BE2C (cell line): Measurements from ENCODE around the gene CLSTN3.

Source experiments
- DNase-seq: peaks from one replicate; pipeline ENCODE4 v3.0.0-alpha.2; 2020
- H3K27me3 ChIP-seq: fragments of 250-450 bp; sonication (Bioruptor Pico); 2 replicates; pipeline ENCODE4 v1.5.1; 2020; ENCODE audit warnings: mild to moderate bottlenecking
- H3K36me3 ChIP-seq: fragments of 250-450 bp; sonication (Bioruptor Pico); 2 replicates; pipeline ENCODE4 v1.5.1; 2020; ENCODE audit warnings: mild to moderate bottlenecking
- H3K4me1 ChIP-seq: fragments of 250-450 bp; sonication (Bioruptor Pico); 2 replicates; pipeline ENCODE4 v1.5.1; 2020
- H3K4me3 ChIP-seq: 2 replicates; pipeline ENCODE4 v1.5.1; 2011; ENCODE audit warnings: low read depth, low read length
- H3K9me3 ChIP-seq: fragments of 250-450 bp; sonication (Bioruptor Pico); 2 replicates; pipeline ENCODE4 v1.5.1; 2020
- TF ChIP-seq, protein P1 (sequence below): IDR thresholded peaks from 2 replicates; pipeline ENCODE4 v1.5.1; 2012; ENCODE audit warnings: mild to moderate bottlenecking, low read depth, low read length

CLSTN3 gene

DNA sequence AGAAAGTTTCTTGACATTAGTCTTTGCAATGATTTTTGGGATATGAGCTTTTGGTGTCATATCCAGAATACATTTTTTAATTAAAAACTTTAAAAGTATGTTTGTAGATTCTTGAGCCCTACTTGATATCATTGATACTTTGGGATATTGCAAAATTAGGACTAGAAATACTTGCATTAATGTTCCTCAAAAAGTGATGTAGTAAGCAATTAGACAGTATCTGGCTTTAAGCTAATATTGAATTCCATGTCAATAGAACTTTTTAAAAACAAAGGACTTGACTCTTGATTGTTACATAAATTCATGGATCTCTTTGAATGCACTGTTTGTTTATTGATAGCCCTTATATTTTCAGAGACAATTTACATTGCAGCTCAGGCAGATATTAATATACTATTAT, 74.9 kb downstream of the CLSTN3 start:
- Histone ChIP-seq H3K4me3 (no peak overlapping the region), H3K36me3 (peaks cover 65% of the 10 kb centered on the region), H3K27me3 (no peaks in the 10 kb centered on the region), H3K4me1 (no peaks in the 10 kb centered on the region), H3K9me3 (no peaks in the 10 kb centered on the region)
- TF ChIP-seq, protein P1, sequence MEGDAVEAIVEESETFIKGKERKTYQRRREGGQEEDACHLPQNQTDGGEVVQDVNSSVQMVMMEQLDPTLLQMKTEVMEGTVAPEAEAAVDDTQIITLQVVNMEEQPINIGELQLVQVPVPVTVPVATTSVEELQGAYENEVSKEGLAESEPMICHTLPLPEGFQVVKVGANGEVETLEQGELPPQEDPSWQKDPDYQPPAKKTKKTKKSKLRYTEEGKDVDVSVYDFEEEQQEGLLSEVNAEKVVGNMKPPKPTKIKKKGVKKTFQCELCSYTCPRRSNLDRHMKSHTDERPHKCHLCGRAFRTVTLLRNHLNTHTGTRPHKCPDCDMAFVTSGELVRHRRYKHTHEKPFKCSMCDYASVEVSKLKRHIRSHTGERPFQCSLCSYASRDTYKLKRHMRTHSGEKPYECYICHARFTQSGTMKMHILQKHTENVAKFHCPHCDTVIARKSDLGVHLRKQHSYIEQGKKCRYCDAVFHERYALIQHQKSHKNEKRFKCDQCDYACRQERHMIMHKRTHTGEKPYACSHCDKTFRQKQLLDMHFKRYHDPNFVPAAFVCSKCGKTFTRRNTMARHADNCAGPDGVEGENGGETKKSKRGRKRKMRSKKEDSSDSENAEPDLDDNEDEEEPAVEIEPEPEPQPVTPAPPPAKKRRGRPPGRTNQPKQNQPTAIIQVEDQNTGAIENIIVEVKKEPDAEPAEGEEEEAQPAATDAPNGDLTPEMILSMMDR = no peak
- DNase-seq = no peak

DNA sequence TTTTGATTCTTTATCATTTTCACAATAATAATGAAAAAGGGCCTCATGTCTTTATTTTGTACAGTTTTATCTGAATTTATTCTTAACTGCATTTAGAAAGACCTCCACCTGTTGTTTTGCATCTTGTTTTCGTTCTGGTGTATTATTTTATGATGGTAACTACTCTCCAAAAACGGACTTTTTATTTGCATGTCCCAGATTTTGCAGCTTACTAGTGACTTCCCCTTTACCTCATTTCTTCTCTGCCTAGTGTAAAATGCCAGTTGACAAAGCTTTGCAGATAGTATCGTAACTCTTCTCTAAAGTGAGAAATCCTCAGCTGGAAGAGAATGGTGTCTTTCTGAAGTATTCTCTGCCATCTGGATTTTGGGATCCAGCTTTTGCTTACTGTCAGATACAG, 76.5 kb downstream of the CLSTN3 start:
- peaks cover 74% of the 10 kb centered on the region for H3K36me3 ChIP-seq

DNA sequence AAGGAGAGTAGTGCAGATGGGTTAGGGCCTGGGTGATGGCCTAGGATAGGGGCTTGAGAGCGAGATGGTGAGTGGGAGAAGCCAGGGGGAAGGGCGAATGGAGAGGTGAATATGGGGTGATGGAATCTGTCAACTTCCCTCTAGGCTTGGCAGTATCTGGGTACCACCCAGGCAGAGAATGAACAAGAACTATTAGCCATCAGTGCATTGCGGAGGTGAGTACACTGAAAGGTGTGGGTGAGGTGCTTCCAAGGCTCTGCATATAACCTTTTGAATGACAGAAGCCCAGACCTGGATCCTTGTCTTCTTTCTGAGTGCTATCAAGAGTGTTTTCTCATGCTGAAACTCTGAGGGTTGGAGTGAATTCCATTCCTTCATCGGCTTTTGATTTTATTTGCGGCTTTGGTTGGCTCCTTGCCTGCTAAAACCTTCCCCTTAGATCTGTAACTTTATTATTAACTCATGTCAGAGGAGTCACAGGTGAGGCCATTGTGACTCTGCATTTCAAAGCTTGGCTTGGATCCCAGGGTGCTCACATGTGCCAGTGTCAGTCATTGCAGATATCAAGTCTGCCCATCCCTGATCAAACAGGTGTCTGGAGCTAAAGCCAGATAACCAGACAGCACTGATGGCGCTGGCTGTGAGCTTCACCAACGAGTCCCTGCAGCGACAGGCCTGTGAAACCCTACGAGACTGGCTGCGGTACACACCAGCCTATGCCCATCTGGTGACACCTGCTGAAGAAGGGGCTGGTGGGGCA, 77.9 kb downstream of the CLSTN3 start:
- no peak for DNase-seq
- TF ChIP-seq, protein P1 = no peak
- H3K9me3 ChIP-seq = no peaks in the 10 kb centered on the region
- no peaks in the 10 kb centered on the region for H3K4me1 ChIP-seq
- H3K27me3 ChIP-seq = no peaks in the 10 kb centered on the region
- H3K36me3 ChIP-seq = peaks cover 65% of the 10 kb centered on the region
- H3K4me3 ChIP-seq = no peak overlapping the region

More for the DNA sequence above, 76.5 kb downstream of the CLSTN3 start:
- Histone ChIP-seq H3K9me3 (no peaks in the 10 kb centered on the region), H3K4me1 (no peaks in the 10 kb centered on the region), H3K27me3 (no peaks in the 10 kb centered on the region), H3K4me3 (no peak overlapping the region)
- TF ChIP-seq, protein P1 = no peak
- no peak for DNase-seq
